ENCODE measurements around the gene STAMBP. TPM values are rescaled to one million over a fixed set of nuclear protein-coding genes. Genes with fewer than 3 reads are reported as not detected.
"Not testable (repeated sequence)": the region's sequence is repeated elsewhere in the genome, so short reads cannot be mapped to it uniquely, and the experiment has no call there.

STAMBP gene
- polyA plus RNA-seq (ENCODE audit: insufficient read length in 12 of 12), result 10 to 100 TPM in 11 of 12 donors, not detected in 1; 20.9 to 52.3 (median 46.7) TPM
- long read RNA-seq, donor 1, full-length matches to known transcripts, result 4 of 13 reads
- long read RNA-seq, donor 1, partial matches to known transcripts, result 9 of 13 reads
- long read RNA-seq, donor 1, other reads (novel, unspliced or antisense), result 0 of 13 reads
- long read RNA-seq, donor 2, full-length matches to known transcripts, result 4 of 11 reads
- long read RNA-seq, donor 2, partial matches to known transcripts, result 7 of 11 reads
- long read RNA-seq, donor 2, other reads (novel, unspliced or antisense), result 0 of 11 reads
- long read RNA-seq, donor 3, full-length matches to known transcripts, result 1 of 1 reads
- long read RNA-seq, donor 3, partial matches to known transcripts, result 0 of 1 reads
- long read RNA-seq, donor 3, other reads (novel, unspliced or antisense), result 0 of 1 reads
- long read RNA-seq, donor 4, full-length matches to known transcripts, result 4 of 4 reads
- long read RNA-seq, donor 4, partial matches to known transcripts, result 0 of 4 reads
- long read RNA-seq, donor 4, other reads (novel, unspliced or antisense), result 0 of 4 reads
- long read RNA-seq, donor 5, full-length matches to known transcripts, result 8 of 8 reads
- long read RNA-seq, donor 5, partial matches to known transcripts, result 0 of 8 reads
- long read RNA-seq, donor 5, other reads (novel, unspliced or antisense), result 0 of 8 reads
- long read RNA-seq, donor 6, full-length matches to known transcripts, result 2 of 2 reads
- long read RNA-seq, donor 6, partial matches to known transcripts, result 0 of 2 reads
- long read RNA-seq, donor 6, other reads (novel, unspliced or antisense), result 0 of 2 reads
- long read RNA-seq, donor 7, full-length matches to known transcripts, result 1 of 1 reads
- long read RNA-seq, donor 7, partial matches to known transcripts, result 0 of 1 reads
- long read RNA-seq, donor 7, other reads (novel, unspliced or antisense), result 0 of 1 reads
- long read RNA-seq, donor 8, full-length matches to known transcripts, result 8 of 8 reads
- long read RNA-seq, donor 8, partial matches to known transcripts, result 0 of 8 reads
- long read RNA-seq, donor 8, other reads (novel, unspliced or antisense), result 0 of 8 reads
- long read RNA-seq, donor 9, full-length matches to known transcripts, result 4 of 4 reads
- long read RNA-seq, donor 9, partial matches to known transcripts, result 0 of 4 reads
- long read RNA-seq, donor 9, other reads (novel, unspliced or antisense), result 0 of 4 reads
- long read RNA-seq, donor 10, full-length matches to known transcripts, result 2 of 2 reads
- long read RNA-seq, donor 10, partial matches to known transcripts, result 0 of 2 reads
- long read RNA-seq, donor 10, other reads (novel, unspliced or antisense), result 0 of 2 reads
- long read RNA-seq, donor 11, full-length matches to known transcripts, result 4 of 4 reads
- long read RNA-seq, donor 11, partial matches to known transcripts, result 0 of 4 reads
- long read RNA-seq, donor 11, other reads (novel, unspliced or antisense), result 0 of 4 reads

- peak; percentile 99 for DNase-seq
Observed at GRCh38 chr2:73828818-73829570, at the start of gene STAMBP. Gene STAMBP (plus strand): TSS chr2:73828961. CDS start chr2:73830857, 1,896 bp downstream.

GRCh38 chr2:73779467-73780236, 49.1 kb upstream of the STAMBP start, which contains the start of gene DUSP11:
Gene DUSP11 (minus strand): TSS chr2:73780103. CDS start chr2:73779974, 129 bp downstream.
- DNase-seq, result peak; percentile 95

GRCh38 chr2:73780237-73780582, 48.6 kb upstream of the STAMBP start:
- no peak for DNase-seq

GRCh38 chr2:73783402-73783801, 45.4 kb upstream of the STAMBP start:
- not testable (repeated sequence) for DNase-seq

- not testable (repeated sequence) for DNase-seq
Observed at GRCh38 chr2:73783883-73784282, 44.9 kb upstream of the STAMBP start, which contains the start of gene C2orf78. Gene C2orf78 (plus strand): TSS chr2:73784183. CDS start chr2:73784310, 127 bp downstream.

GRCh38 chr2:73811878-73812277, 16.9 kb upstream of the STAMBP start:
- DNase-seq, result no peak

DNA sequence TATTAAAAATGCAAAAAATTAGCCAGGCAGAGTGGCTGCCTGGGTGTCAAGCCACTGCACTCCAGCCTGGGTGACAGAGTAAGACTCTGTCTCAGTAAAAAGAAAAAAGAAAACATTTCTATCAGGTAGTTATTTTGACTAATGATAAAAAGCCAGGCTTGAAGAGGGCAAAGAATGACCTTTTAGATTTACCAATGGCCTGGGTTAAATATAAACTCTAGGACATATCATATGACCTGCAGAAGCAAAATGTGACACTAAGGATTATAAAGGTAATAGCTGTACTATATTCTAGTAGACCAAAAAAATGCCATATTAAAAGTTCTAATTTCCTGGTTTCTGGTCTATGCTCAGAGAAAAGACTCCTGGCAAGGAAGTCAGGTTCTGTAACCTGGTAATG, 16.1 kb upstream of the STAMBP start:
- no peak for DNase-seq

DNA sequence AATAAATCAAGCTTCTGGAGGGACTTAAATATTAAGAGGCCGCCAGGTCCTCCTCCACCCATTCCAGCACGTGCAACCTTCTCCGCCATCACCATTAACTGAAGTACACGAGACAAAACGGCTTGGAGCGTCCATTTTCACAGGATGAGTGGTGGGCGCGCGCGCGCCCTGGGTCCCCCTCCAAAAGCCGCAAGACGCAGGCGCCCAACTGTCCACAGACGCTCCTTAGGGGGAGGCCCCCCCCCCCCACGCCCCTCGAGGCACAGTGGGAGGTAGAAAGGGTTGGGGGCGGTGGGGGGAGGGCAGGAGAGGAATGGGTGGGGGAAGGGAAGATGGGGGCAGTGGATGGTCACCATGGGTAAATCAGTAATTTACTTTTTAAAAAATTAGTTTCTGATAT, 10.5 kb upstream of the STAMBP start:
- no peak for DNase-seq

DNA sequence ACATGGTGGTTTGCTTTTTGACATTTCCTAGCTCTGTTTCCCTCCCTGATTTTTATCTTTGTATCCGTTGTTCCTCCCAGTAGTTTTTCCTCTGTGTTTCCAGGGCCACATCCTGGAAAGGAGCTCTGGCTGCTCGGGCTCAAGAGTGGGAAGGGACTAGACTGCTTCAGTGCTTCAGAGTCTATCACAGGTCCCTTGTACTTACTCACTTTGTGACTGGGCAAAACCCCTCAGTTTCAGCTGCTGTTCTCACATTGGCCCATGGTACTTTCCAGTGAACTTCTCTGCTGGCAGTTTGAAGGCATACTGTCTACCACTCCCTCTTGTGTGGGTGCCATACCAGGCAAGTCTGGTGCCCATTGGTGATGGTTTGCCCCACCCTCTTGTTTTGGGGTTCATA, 7.5 kb upstream of the STAMBP start:
- DNase-seq, result no peak

DNA sequence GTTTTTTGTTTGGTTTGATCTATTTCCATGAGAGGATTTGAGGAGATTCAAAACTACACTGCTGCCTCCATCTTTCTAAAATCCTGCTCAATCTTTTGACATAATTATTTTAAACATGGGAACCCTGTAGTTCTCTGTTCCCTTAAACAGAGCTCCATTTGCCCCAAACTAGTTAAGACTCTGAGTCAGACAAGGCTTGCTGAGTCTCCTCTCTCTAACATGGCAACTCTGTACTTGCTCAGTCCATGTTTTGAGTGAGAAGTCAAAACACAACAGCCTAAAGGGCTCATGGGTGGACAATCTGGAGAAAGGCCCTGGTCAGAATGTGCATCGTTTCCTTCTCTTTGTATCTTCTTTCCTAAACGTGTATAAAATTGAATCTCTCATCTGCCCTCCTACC, 7.1 kb upstream of the STAMBP start:
- no peak for DNase-seq

GRCh38 chr2:73822276-73822675, 6.5 kb upstream of the STAMBP start:
- no peak for DNase-seq

DNA sequence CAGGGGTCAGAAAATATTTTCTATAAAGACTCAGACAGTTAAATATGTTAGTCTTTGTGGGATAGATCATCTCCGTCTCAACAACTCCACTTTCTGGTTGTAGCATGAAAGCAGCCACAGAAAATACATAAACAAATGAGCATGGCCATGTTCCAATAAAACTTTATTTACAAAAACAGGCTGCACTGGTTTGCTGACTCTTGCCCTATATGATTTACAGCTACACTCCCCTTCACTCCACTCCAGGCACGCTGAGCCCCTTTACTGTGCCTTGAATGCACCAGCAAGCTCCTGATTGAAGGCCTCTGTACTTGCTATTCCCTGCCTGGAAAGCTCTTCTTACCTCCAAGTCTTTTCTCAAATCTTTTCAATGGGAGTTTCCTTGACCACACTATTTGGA, 5.8 kb upstream of the STAMBP start:
- DNase-seq, result no peak

DNA sequence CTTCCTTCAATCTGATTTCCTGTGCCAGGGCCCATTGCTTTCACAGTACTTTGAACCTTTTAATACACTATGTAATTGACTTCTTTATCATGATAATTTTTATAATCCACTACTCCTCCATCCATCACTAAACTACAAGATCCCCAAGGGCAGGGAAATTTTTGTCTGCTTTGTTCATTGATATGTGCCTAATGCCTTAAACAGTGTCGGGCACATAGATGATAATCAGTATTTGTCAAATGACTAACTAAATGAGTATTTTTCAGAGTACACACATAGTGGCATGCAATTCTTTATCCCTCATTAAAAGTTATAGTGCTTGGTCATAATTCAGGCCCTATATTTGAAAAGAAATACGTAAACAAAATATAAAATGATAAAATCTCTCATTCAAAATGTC, 5.3 kb upstream of the STAMBP start:
- DNase-seq, result no peak

GRCh38 chr2:73823916-73824523, 4.7 kb upstream of the STAMBP start:
- DNase-seq, result peak; percentile 72

DNA sequence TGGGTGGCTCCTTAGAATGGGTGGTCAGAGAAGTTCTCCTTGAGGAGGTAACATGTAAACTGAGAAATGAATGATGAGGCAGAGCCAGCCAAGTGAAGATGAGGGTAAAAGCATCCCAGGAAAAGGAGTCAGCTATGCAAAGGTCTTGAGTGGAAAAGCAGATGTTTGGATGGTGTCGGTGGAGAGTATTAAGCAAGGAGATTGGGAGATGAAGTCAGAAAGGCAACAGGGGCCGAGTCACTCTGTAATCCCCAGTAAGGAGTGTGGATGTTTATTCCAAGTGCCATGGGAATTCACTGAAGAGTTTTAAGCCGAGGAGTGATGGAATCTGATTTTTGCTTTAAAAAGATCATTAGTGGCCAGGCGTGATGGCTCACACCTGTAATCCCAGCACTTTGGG, 3.4 kb upstream of the STAMBP start:
- no peak for DNase-seq

DNA sequence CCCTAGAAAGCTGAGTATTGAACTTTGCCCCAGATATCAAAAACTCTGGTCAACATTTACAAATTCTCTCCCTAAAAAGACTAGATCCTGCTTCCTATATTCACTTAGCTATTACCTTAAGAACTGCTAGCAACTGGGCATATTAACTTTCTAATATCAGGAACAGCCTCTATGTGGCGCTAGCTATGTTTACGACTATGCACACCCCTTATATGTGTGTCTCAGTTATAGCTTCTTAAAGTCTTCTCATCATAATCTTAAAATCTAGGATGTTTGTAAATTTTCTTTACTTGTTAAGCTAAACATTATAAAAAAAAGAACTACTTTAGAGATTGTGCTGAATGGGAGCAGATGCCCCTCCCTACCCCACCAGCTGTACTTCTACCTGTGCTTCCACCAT, 1.7 kb upstream of the STAMBP start:
- DNase-seq, result no peak

DNA sequence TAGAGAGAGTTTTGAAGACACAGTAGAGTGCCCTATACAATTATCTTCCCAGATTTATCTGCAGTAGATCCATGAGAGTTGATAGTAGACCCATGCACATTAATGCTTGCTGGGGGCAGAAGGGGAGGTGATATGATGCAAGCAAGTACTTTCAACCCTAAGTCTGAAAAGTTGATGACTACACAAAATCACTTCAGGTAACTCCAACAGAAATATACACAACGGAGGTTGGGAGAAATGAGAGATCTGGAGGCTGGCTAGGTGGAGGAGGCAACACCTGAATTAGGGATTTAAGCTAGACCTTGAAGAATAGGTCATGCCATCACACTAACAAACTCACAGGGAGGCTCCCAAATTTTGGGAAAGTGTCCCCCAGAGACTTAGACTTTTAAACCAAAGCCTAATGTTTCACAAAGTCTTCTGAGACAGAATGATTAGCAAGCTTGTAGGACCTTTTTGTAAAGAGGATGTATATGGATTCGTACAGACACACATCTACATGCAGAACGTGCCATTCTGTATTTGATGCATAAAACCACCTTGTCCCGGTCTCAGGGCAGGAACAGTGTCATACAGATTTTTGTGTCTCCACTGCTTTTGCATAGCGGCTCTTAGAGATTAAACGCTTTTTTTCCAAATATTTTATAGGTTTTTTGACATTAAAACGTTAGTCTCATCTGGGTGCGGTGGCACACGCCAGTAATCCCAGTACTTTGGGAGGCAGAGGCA, 937 bp upstream of the STAMBP start:
- no peak for DNase-seq

- no peak for DNase-seq
Observed at GRCh38 chr2:73828389-73828817, 358 bp upstream of the STAMBP start.
